ENCODE results near the gene APP.
A peak's percentile ranks its signal among the peaks of the same experiment; 100 is the strongest.

APP gene

GRCh38 chr21:25912402-25912746 is 258.2 kb downstream of the APP start:
- H3K9me3 Mint-ChIP-seq: peaks cover 13% of the 10 kb centered on the region
- TF ChIP-seq, protein P1, sequence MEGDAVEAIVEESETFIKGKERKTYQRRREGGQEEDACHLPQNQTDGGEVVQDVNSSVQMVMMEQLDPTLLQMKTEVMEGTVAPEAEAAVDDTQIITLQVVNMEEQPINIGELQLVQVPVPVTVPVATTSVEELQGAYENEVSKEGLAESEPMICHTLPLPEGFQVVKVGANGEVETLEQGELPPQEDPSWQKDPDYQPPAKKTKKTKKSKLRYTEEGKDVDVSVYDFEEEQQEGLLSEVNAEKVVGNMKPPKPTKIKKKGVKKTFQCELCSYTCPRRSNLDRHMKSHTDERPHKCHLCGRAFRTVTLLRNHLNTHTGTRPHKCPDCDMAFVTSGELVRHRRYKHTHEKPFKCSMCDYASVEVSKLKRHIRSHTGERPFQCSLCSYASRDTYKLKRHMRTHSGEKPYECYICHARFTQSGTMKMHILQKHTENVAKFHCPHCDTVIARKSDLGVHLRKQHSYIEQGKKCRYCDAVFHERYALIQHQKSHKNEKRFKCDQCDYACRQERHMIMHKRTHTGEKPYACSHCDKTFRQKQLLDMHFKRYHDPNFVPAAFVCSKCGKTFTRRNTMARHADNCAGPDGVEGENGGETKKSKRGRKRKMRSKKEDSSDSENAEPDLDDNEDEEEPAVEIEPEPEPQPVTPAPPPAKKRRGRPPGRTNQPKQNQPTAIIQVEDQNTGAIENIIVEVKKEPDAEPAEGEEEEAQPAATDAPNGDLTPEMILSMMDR (IDR thresholded peaks at IDR 0.05): no peak
- H3K4me1 Mint-ChIP-seq: peaks cover 12% of the 10 kb centered on the region
- no peak for DNase-seq
- H3K27ac Mint-ChIP-seq: peak overlapping the region; percentile 40
- H3K27me3 Mint-ChIP-seq (ENCODE audit: low read depth, poor library complexity): no peaks in the 10 kb centered on the region
- H3K4me3 Mint-ChIP-seq: no peak overlapping the region
- H3K36me3 Mint-ChIP-seq (ENCODE audit: low read depth): peaks cover 70% of the 10 kb centered on the region

GRCh38 chr21:25911730-25912401 is 258.7 kb downstream of the APP start:
- Mint-ChIP-seq H3K4me3 (no peak overlapping the region), H3K9me3 (peaks cover 8% of the 10 kb centered on the region), H3K27ac (no peak overlapping the region), H3K27me3 (ENCODE audit: low read depth, poor library complexity) (no peaks in the 10 kb centered on the region), H3K4me1 (peaks cover 12% of the 10 kb centered on the region), H3K36me3 (ENCODE audit: low read depth) (peaks cover 72% of the 10 kb centered on the region)
- TF ChIP-seq, protein P1 (IDR thresholded peaks at IDR 0.05): no peak
- DNase-seq: no peak

DNA sequence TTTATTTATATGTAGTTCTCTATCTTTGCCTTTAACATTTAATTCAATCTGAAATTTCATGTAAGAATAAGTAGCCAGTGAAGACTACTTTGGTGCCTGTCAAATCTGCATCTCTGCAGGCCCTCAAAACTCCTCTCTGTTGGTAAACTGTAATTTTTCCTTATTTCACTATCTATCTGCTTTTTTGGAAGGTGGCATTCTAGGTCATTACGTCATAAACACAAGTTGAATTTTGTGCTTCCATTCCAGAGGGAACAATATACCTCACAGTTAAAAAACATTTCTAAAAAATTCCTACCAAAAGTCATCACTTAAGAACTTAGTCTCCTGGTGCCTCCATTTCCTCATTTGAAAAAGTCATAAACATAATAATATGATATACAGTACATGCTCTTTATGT is 259.8 kb downstream of the APP start:
- H3K4me3 Mint-ChIP-seq: no peak overlapping the region
- H3K36me3 Mint-ChIP-seq (ENCODE audit: low read depth): peaks cover 67% of the 10 kb centered on the region
- no peaks in the 10 kb centered on the region for H3K9me3 Mint-ChIP-seq
- H3K27me3 Mint-ChIP-seq (ENCODE audit: low read depth, poor library complexity): no peaks in the 10 kb centered on the region
- TF ChIP-seq, protein P1 (IDR thresholded peaks at IDR 0.05): no peak
- no peak for DNase-seq
- peaks cover 12% of the 10 kb centered on the region for H3K4me1 Mint-ChIP-seq
- H3K27ac Mint-ChIP-seq: no peak overlapping the region

- TF ChIP-seq, protein P1 (IDR thresholded peaks at IDR 0.05): no peak
- H3K36me3 Mint-ChIP-seq (ENCODE audit: low read depth): peaks cover 66% of the 10 kb centered on the region
- no peak for DNase-seq
- H3K27me3 Mint-ChIP-seq (ENCODE audit: low read depth, poor library complexity): no peaks in the 10 kb centered on the region
- H3K4me1 Mint-ChIP-seq: peaks cover 7% of the 10 kb centered on the region
- H3K4me3 Mint-ChIP-seq: no peak overlapping the region
- no peaks in the 10 kb centered on the region for H3K9me3 Mint-ChIP-seq
- no peak overlapping the region for H3K27ac Mint-ChIP-seq
These were observed 261.2 kb downstream of the APP start for GRCh38 chr21:25909341-25909740.

- H3K4me1 Mint-ChIP-seq: peaks cover 6% of the 10 kb centered on the region
- H3K36me3 Mint-ChIP-seq (ENCODE audit: low read depth): peaks cover 67% of the 10 kb centered on the region
- no peaks in the 10 kb centered on the region for H3K9me3 Mint-ChIP-seq
- H3K27me3 Mint-ChIP-seq (ENCODE audit: low read depth, poor library complexity): no peaks in the 10 kb centered on the region
- TF ChIP-seq, protein P1 (IDR thresholded peaks at IDR 0.05): no peak
- DNase-seq: no peak
- no peak overlapping the region for H3K4me3 Mint-ChIP-seq
- H3K27ac Mint-ChIP-seq: no peak overlapping the region
These were observed 262.1 kb downstream of the APP start for GRCh38 chr21:25908495-25908894.

DNA sequence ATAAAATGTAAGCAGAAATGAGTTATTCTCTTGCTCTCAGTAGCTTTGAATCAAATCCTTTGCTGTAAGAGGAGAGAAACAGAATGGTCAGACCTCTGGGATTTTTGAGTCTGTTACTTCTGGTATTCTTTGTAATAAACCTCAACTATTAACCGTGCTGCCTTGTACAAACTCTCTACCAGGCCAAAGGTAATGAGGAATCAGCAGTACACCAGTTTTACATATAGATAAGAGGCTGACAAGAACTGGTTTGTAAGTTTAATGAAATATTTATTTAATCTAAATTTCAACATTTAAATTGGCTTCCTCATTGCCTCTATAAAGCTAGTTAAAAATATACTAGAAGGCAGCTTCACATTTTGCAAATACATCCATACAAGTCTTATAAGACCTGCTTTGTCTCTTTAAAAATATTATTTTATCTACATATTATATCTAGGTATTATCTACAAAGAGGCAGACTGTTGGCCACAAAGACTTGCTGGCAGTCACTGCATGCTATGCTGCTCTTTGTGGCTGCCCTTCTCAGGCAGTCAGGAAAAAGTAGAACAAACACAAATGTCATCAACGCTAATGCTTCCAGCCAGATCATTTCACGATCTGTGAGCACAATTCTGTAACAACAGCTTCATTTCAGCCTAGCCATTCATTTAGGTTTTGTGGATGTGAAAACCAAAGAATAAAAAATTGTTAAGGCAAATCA is 262.8 kb downstream of the APP start:
- H3K36me3 Mint-ChIP-seq (ENCODE audit: low read depth): peaks cover 68% of the 10 kb centered on the region
- no peaks in the 10 kb centered on the region for H3K27me3 Mint-ChIP-seq (ENCODE audit: low read depth, poor library complexity)
- H3K4me3 Mint-ChIP-seq: no peak overlapping the region
- H3K9me3 Mint-ChIP-seq: no peaks in the 10 kb centered on the region
- no peak for DNase-seq
- peaks cover 5% of the 10 kb centered on the region for H3K4me1 Mint-ChIP-seq
- H3K27ac Mint-ChIP-seq: no peak overlapping the region
- TF ChIP-seq, protein P1 (IDR thresholded peaks at IDR 0.05): no peak

Data from nephron progenitor cell (in vitro differentiated cells).